A673 (cell line): Measurements from ENCODE around the gene MAML2.

Source experiments
- EZH2 ChIP-seq: fragments of 200-600 bp; sonication (generic); IDR thresholded peaks from 2 replicates; pipeline ENCODE4 v1.6.1; 2017; ENCODE audit warnings: borderline replicate concordance, low read depth, mild to moderate bottlenecking, mixed read lengths, antibody characterized with exemption, low read length; ENCODE audit not compliant: poor library complexity, severe bottlenecking
- TF ChIP-seq, protein P1 (sequence below): fragments of 300-800, 200-600 bp; sonication (generic); conservative IDR thresholded peaks from 2 replicates; pipeline ENCODE4 v1.5.1; 2017; ENCODE audit warnings: low read depth, mild to moderate bottlenecking, antibody characterized with exemption, low read length, moderate library complexity, mixed read lengths

DNA sequence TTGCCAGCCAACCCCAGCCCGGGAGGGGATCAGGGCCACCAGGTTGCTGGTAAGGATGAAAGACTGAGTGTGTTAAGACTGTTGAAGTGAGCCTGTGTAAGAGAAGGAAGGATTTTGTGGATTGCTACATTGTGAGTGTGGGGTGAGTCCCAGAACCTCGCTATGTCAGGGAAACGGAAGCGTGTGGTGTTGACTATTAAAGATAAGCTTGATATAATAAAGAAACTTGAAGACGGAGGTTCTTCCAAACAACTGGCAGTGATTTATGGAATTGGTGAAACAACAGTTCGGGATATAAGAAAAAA lies 47.4 kb upstream of the MAML2 start:
- TF ChIP-seq, protein P1, sequence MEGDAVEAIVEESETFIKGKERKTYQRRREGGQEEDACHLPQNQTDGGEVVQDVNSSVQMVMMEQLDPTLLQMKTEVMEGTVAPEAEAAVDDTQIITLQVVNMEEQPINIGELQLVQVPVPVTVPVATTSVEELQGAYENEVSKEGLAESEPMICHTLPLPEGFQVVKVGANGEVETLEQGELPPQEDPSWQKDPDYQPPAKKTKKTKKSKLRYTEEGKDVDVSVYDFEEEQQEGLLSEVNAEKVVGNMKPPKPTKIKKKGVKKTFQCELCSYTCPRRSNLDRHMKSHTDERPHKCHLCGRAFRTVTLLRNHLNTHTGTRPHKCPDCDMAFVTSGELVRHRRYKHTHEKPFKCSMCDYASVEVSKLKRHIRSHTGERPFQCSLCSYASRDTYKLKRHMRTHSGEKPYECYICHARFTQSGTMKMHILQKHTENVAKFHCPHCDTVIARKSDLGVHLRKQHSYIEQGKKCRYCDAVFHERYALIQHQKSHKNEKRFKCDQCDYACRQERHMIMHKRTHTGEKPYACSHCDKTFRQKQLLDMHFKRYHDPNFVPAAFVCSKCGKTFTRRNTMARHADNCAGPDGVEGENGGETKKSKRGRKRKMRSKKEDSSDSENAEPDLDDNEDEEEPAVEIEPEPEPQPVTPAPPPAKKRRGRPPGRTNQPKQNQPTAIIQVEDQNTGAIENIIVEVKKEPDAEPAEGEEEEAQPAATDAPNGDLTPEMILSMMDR = no peak
- no peak for TF ChIP-seq EZH2
